ENCODE results near the gene NCS1.
"Not testable (repeated sequence)": the region's sequence is repeated elsewhere in the genome, so short reads cannot be mapped to it uniquely, and the experiment has no call there.

Gene NCS1

GRCh38 chr9:130276121-130276520, 103.9 kb downstream of the NCS1 start:
- no peak for TF ChIP-seq CTCF (IDR thresholded peaks at IDR 0.05; ENCODE audit: insufficient read depth, low read depth, low read length, missing control alignments)
- no peak overlapping the region for H3K4me3 ChIP-seq (ENCODE audit: low read length)
- DNase-seq (ENCODE audit: low read depth), result peak; percentile 17

- no peak overlapping the region for H3K4me3 ChIP-seq (ENCODE audit: low read length)
- no peak for DNase-seq (ENCODE audit: low read depth)
- no peak for TF ChIP-seq CTCF (IDR thresholded peaks at IDR 0.05; ENCODE audit: insufficient read depth, low read depth, low read length, missing control alignments)
Observed at GRCh38 chr9:130276955-130277354, 104.8 kb downstream of the NCS1 start.

GRCh38 chr9:130277525-130277924, 105.3 kb downstream of the NCS1 start:
- DNase-seq (ENCODE audit: low read depth); H3K4me3 ChIP-seq (ENCODE audit: low read length): not testable (repeated sequence)

GRCh38 chr9:130283539-130284248, 111.5 kb downstream of the NCS1 start:
- TF ChIP-seq CTCF (IDR thresholded peaks at IDR 0.05; ENCODE audit: insufficient read depth, low read depth, low read length, missing control alignments), result no peak
- no peak overlapping the region for H3K4me3 ChIP-seq (ENCODE audit: low read length)
- DNase-seq (ENCODE audit: low read depth), result no peak

GRCh38 chr9:130284249-130284625, 112.0 kb downstream of the NCS1 start:
- DNase-seq (ENCODE audit: low read depth), result no peak
- no peak for TF ChIP-seq CTCF (IDR thresholded peaks at IDR 0.05; ENCODE audit: insufficient read depth, low read depth, low read length, missing control alignments)
- no peak overlapping the region for H3K4me3 ChIP-seq (ENCODE audit: low read length)

- no peak for DNase-seq (ENCODE audit: low read depth)
- TF ChIP-seq CTCF (IDR thresholded peaks at IDR 0.05; ENCODE audit: insufficient read depth, low read depth, low read length, missing control alignments), result no peak
- H3K4me3 ChIP-seq (ENCODE audit: low read length), result no peak overlapping the region
Observed at GRCh38 chr9:130284690-130285089, 112.5 kb downstream of the NCS1 start.

GRCh38 chr9:130285271-130285670, 113.1 kb downstream of the NCS1 start:
- DNase-seq (ENCODE audit: low read depth), result no peak
- H3K4me3 ChIP-seq (ENCODE audit: low read length), result no peak overlapping the region
- TF ChIP-seq CTCF (IDR thresholded peaks at IDR 0.05; ENCODE audit: insufficient read depth, low read depth, low read length, missing control alignments), result no peak

Measured in epithelial cell of esophagus (primary cell).